MM.1S (cell line): ENCODE data around the gene GPI.

ENCODE experiments used
- EZH2 ChIP-seq: fragments of 300-600 bp; sonication (generic); optimal IDR thresholded peaks from 2 replicates; pipeline ENCODE3; 2017; ENCODE audit warnings: low read depth, mild to moderate bottlenecking, antibody characterized with exemption, low read length, mixed read lengths
- EZH2phosphoT487 ChIP-seq: fragments of 300-600 bp; sonication (generic); IDR thresholded peaks from 2 replicates; pipeline ENCODE4 v1.6.1; 2018; ENCODE audit warnings: antibody characterized with exemption, low read length
- TF ChIP-seq, protein P1 (sequence below): fragments of 300-600 bp; sonication (generic); IDR thresholded peaks from 2 replicates; pipeline ENCODE4 v1.5.1; 2016; ENCODE audit warnings: antibody characterized with exemption, low read length, mixed read lengths

DNA sequence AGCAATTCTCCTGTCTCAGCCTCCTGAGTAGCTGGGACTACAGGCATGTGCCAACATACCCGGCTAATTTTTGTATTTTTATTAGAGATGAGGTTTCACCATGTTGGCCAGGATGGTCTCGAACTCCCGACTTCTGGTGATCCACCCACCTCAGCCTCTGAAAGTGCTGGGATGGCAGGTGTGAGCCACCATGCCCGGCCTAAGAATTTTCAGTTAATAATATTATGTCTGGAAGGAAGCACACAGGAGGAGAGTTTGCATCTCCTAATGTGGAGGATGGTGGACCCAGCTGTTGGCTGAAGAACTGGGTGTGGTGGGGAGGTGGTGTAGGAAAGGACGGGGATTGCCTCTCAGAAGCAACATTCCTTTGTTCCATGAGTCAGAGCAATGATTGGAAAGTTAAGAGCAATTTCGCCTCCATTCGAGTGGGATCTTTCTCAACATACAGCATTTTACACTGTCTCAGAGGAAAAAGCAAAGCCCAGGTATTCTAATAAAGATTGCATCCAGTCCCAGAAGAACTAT lies 51.1 kb downstream of the GPI start:
- TF ChIP-seq, protein P1, sequence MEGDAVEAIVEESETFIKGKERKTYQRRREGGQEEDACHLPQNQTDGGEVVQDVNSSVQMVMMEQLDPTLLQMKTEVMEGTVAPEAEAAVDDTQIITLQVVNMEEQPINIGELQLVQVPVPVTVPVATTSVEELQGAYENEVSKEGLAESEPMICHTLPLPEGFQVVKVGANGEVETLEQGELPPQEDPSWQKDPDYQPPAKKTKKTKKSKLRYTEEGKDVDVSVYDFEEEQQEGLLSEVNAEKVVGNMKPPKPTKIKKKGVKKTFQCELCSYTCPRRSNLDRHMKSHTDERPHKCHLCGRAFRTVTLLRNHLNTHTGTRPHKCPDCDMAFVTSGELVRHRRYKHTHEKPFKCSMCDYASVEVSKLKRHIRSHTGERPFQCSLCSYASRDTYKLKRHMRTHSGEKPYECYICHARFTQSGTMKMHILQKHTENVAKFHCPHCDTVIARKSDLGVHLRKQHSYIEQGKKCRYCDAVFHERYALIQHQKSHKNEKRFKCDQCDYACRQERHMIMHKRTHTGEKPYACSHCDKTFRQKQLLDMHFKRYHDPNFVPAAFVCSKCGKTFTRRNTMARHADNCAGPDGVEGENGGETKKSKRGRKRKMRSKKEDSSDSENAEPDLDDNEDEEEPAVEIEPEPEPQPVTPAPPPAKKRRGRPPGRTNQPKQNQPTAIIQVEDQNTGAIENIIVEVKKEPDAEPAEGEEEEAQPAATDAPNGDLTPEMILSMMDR, result no peak
- TF ChIP-seq EZH2phosphoT487, result no peak
- no peak for TF ChIP-seq EZH2
